ENCODE data around the gene CLEC4G. TPM values are rescaled to one million over a fixed set of nuclear protein-coding genes. Genes with fewer than 3 reads are reported as not detected.

CLEC4G gene
- total and polyA plus RNA-seq, 2 donors (not counting 3 experiments of a cell fraction or from before 2014, with no cell fraction given), result not detected

GRCh38 chr19:7773841-7774240 is 41.9 kb upstream of the CLEC4G start:
- H3K4me1 ChIP-seq (ENCODE audit: control insufficient read depth, extremely low read depth, insufficient read depth, low read length), result no peaks in the 10 kb centered on the region
- no TSS peak for BruUV-seq (replicated peaks)
- intact Hi-C loops (cut with micrococcal nuclease) (no loop called here), dilution Hi-C loops (cut with MboI; ENCODE audit: extremely low pct_ligation_motif_present, low sequenced_read_pairs) (no loop called here)
- H3K36me3 ChIP-seq (ENCODE audit: control insufficient read depth in 2 of 2, extremely low read depth in 1 of 2, insufficient read depth in 2 of 2, low read length in 2 of 2), result no peaks in the 10 kb centered on the region
- H3K27ac ChIP-seq (ENCODE audit: insufficient read depth, low read depth, low read length), result no peak overlapping the region
- H4K20me1 ChIP-seq (replicated peaks; ENCODE audit: control insufficient read depth, extremely low read depth, insufficient read depth, low read length), result no peaks in the 10 kb centered on the region
- DNase-seq (ENCODE audit: low read depth, low spot score), result no peak
- H3K79me2 ChIP-seq (ENCODE audit: control insufficient read depth, insufficient read depth, low read length), result no peaks in the 10 kb centered on the region
- no peaks in the 10 kb centered on the region for H3K9me1 ChIP-seq (replicated peaks; ENCODE audit: control insufficient read depth, extremely low read depth, insufficient read depth, low read length)
- POLR2A ChIA-PET, result interaction anchor here (0.6 kb wide), 1 partner anchor 155 kb away, joined by 4 read pairs; no protein-coding TSS in a partner anchor
- no peak overlapping the region for H3K4me2 ChIP-seq (ENCODE audit: insufficient read depth, low read length)
- FAIRE-seq, result no peak
- H3K4me3 ChIP-seq (replicated peaks in 1 of 3; ENCODE audit: insufficient read depth in 1 of 3, low read depth in 1 of 3, low read length in 3 of 3), result no peak overlapping the region
- TF ChIP-seq GATA2 (IDR thresholded peaks at IDR 0.05; ENCODE audit: insufficient read depth, insufficient read length, low read depth, low read length) (no peak), FOS (IDR thresholded peaks at IDR 0.05; ENCODE audit: borderline replicate concordance, insufficient read depth, low read length) (no peak), MAX (IDR thresholded peaks at IDR 0.05; ENCODE audit: insufficient read depth, insufficient read length) (no peak), POLR2AphosphoS5 (IDR thresholded peaks at IDR 0.05; ENCODE audit: insufficient read depth, low read depth, low read length) (no peak), POLR2A (IDR thresholded peaks at IDR 0.05; ENCODE audit: low read depth, low read length) (no peak), JUN (IDR thresholded peaks at IDR 0.05; ENCODE audit: borderline replicate concordance, insufficient read depth, insufficient read length, low read depth) (no peak), CTCF (IDR thresholded peaks at IDR 0.05; ENCODE audit: extremely low read depth in 1 of 2, insufficient read depth in 1 of 2, low read depth in 1 of 2, low read length in 2 of 2) (no peak), EZH2 (IDR thresholded peaks at IDR 0.05; ENCODE audit: borderline replicate concordance, low read depth, low read length, severe bottlenecking) (no peak), MYC (IDR thresholded peaks at IDR 0.05; ENCODE audit: low read depth, low read length) (no peak)
- H3K9me3 ChIP-seq (replicated peaks; ENCODE audit: control insufficient read depth, insufficient read depth, low read length), result no peaks in the 10 kb centered on the region
- H3K27me3 ChIP-seq (ENCODE audit: control insufficient read depth in 2 of 2, insufficient read depth in 2 of 2, low read length in 2 of 2), result no peaks in the 10 kb centered on the region
- CTCF ChIA-PET, result interaction anchor here (1.0 to 1.8 kb wide), 3 partner anchors 25 to 93 kb away, joined by 3 to 7 read pairs (median 3); partner anchors contain the start of gene TRAPPC5
- H2AFZ ChIP-seq (ENCODE audit: low read depth, low read length), result no peak overlapping the region
- H3K9ac ChIP-seq (replicated peaks; ENCODE audit: extremely low read depth, insufficient read depth, low read length), result no peak overlapping the region

All from endothelial cell of umbilical vein (primary cell).